GM19043 (cell line): ENCODE measurements around the gene PEA15.

Experiments
- ATAC-seq: cut with Tn5 transposase; IDR thresholded peaks from one replicate; pipeline ENCODE4 v1.9.1; 2021; ENCODE audit warnings: low read depth; ENCODE audit not compliant: unreplicated experiment

Gene PEA15

GRCh38 chr1:160207118-160207650 is 2.0 kb downstream of the PEA15 start:
- no peak for ATAC-seq

- ATAC-seq, result no peak
Observed at GRCh38 chr1:160207771-160208556, 2.8 kb downstream of the PEA15 start.

- no peak for ATAC-seq
Observed at GRCh38 chr1:160208557-160209320, 3.6 kb downstream of the PEA15 start.

DNA sequence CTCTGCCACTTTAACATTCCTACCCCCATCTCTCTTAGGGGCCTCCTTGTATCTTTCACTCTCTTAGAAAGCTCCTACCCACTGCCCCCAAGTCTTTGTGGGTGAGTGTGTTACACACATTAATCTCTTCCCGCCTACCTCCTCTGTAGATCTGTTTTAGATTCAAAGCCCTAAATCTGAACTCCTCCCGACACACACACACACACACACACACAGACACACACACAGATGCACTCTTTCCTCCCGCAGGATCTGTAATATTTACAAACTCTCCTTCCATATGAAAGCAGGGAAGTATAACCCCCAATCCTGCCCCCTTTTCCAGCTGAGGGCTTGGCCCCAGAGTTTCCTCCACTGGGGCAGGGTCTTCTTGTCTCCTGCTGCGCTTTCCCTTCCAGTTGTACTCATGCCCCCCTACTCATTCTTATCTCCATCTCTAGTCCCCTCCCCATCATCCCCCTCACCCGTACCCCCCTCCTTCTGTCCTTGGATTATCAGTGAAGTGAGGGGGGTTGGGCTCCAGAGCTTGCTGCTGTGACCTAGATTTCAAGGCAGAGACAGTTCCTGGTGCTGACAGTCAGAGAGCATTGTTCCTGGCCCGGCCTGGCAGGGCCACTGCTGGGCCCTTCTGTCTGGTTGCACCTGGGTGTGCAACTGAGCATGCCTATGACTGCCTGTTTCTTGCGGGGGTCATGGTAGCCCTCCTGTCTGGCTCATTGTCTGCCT is 4.3 kb downstream of the PEA15 start:
- no peak for ATAC-seq

- no peak for ATAC-seq
Observed at GRCh38 chr1:160210561-160210960, 5.4 kb downstream of the PEA15 start.

GRCh38 chr1:160211046-160211790 is 6.0 kb downstream of the PEA15 start:
- ATAC-seq, result no peak

- ATAC-seq, result no peak
Observed at GRCh38 chr1:160214481-160215140, 9.4 kb downstream of the PEA15 start.

- ATAC-seq, result no peak
Observed at GRCh38 chr1:160216301-160216700, 11.1 kb downstream of the PEA15 start.

DNA sequence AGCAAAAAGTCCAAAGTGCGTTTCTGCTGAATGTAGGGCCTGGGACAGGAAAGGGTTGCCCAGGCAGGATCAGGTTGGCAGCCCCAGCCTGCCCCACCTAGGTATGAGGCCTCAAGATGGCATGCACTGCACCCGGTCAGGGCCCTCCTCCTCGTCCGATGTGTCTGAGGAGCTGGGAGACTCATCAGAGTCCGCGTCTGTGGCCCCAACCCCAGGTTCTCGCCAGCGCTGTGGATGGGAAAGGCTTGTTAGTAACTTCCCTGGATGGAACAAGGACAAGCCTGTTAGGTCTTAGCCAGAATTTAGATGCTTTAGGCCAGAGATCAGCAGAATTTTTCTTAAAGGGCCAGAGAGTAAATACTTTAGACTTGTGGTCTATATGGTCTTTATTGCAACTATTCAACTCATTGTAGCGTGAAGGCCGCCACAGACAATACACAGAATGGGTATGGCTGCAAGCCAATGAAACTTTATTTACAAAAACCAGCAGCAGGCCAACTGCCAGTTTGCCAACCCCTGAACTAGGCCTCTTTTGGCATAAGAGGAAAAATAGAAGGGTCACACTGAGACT is 12.4 kb downstream of the PEA15 start:
- no peak for ATAC-seq

GRCh38 chr1:160219062-160219929 is 14.1 kb downstream of the PEA15 start:
- ATAC-seq, result no peak

DNA sequence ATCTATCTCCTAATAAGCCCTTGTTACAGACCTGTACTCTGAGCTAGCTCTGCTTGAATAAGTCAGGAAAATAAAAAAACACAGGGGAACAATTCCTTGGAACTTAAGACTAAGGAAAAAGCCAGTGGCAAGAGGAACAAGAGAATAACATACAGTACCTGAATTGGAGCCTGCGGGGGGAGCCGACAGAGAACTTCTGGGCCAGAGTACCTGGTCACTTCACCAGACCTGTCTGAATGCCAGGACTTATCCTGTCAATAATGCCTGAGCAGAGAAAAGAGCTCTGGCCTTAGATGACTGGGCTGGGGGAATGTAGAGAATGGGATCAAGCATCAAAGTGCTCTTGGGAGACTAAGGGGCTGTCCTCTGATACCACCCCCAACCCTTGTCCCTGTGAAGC is 15.1 kb downstream of the PEA15 start:
- ATAC-seq, result no peak

DNA sequence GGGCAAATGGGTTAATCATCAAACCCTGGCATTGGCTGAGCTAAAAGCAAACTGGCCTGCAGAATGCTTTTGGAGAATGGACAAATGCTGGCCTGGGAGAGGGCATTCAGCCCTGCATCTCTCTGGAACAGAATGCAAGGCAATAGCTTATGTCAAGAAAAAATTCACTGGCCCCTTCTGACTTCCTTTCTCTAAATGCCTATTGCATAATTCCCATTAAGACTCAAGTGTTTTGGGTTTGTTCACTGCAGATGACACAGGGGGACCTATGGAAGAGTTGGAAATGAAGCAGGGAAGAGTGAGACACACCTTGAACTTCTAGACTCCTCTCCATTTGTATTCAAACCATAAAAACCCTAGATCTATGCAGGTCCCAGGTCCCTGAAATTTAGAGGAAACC is 15.9 kb downstream of the PEA15 start:
- no peak for ATAC-seq

DNA sequence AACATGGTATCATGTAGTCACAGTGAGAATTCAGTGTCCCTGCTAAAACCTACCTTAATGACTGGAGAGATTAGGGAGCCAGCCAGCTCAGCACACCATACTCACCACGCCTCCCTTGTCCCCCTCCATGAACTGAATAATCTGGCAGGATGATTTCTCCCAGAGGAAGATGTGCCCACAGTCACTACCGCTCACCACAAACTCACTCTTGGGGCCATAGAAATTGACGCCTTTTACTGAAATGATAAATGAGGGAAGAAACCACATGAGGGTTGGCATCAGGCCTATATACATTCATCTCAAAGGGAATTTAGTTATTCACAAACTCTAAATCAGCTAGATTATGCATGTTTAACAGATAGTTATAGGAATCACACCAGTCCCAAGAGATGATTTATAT is 17.4 kb downstream of the PEA15 start:
- no peak for ATAC-seq

- ATAC-seq, result no peak
Observed at GRCh38 chr1:160224606-160225005, 19.4 kb downstream of the PEA15 start.

GRCh38 chr1:160225345-160225744 is 20.2 kb downstream of the PEA15 start:
- no peak for ATAC-seq

DNA sequence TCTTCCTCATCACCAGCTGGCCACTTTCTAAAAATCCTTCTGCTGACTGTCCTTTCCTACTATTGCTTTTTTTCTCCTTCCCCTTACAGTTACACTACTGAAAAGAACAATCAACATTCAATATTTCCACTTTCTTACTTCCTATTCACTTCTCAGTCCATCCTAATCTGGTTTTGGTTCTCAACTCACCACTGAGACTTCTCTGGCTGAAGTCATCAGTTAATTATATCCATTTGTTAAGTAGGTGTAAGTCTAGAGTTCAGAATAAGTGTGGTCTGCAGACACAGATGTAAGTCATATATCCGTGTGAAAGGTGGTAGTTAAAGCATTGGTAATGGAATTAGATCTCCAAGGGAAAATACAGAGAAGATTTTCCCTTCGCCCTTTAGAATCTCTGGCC is 21.4 kb downstream of the PEA15 start:
- no peak for ATAC-seq

GRCh38 chr1:160227034-160227433 is 21.9 kb downstream of the PEA15 start:
- no peak for ATAC-seq

- ATAC-seq, result no peak
Observed at GRCh38 chr1:160227561-160227960, 22.4 kb downstream of the PEA15 start.

DNA sequence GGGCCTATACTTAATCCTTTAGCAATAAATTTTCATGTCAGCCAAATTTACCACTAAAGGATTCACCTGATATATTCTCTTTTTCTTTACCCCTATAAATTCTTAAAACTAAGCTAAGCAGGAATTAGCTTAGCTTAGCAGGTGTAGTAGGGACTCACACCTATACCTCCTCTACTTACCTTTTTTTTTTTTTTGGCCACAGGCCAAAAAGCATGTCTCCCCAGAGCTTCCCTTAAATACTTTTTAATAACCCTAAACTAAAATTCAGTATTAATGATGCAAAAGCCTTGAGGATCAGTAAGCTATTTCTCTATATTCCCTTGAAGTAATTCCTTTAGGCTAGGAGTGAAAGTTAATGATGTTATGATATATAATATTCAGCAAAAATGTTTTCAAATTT is 23.2 kb downstream of the PEA15 start:
- no peak for ATAC-seq
